Measurements from ENCODE around the gene ZFP37. TPM values are rescaled to one million over a fixed set of nuclear protein-coding genes. Genes with fewer than 3 reads are reported as not detected.

The ZFP37 gene
- total and polyA plus RNA-seq, 2 experiments from 2014 or later: 2.3 to 5.6 TPM

DNA sequence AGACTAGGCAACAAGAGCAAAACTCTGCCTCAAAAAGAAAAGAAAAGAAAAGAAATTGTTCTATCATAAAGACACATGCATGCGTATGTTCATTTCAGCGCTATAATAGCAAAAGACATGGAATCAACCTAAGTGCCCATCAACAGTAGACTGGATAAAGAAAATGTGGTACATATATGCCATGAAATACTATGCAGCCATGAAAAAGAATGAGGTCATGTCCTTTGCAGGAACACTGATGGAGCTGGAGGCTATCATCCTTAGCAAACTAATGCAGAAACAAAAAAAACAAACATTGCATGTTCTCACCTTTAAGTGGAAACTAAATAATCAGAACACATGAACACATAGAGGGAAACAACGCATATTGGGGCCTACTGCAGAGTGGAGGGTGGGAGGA lies 38.3 kb downstream of the ZFP37 start:
- no peak overlapping the region for H3K4me3 Mint-ChIP-seq
- Histone ChIP-seq H2AFZ (no peak overlapping the region), H4K20me1 (replicated peaks; ENCODE audit: insufficient read depth) (no peaks in the 10 kb centered on the region), H3K4me3 (no peak overlapping the region), H3K27ac (ENCODE audit: low read depth) (no peak overlapping the region), H3K36me3 (ENCODE audit: insufficient read depth) (no peaks in the 10 kb centered on the region), H3F3A (replicated peaks; ENCODE audit: low read depth) (no peaks in the 10 kb centered on the region), H3K27me3 (ENCODE audit: insufficient read depth) (no peaks in the 10 kb centered on the region), H3K9me2 (ENCODE audit: insufficient read depth) (peaks cover 4% of the 10 kb centered on the region; the same call in 1 of the 2 replicates), H3K4me1 (ENCODE audit: insufficient read depth) (no peaks in the 10 kb centered on the region), H3K4me2 (no peak overlapping the region), H3K79me2 (replicated peaks; ENCODE audit: insufficient read depth) (no peaks in the 10 kb centered on the region)
- TF ChIP-seq, protein P1, sequence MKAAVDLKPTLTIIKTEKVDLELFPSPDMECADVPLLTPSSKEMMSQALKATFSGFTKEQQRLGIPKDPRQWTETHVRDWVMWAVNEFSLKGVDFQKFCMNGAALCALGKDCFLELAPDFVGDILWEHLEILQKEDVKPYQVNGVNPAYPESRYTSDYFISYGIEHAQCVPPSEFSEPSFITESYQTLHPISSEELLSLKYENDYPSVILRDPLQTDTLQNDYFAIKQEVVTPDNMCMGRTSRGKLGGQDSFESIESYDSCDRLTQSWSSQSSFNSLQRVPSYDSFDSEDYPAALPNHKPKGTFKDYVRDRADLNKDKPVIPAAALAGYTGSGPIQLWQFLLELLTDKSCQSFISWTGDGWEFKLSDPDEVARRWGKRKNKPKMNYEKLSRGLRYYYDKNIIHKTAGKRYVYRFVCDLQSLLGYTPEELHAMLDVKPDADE (IDR thresholded peaks at IDR 0.05): no peak
- TF ChIP-seq CREB1 (CRISPR knock-in tag; IDR thresholded peaks at IDR 0.05; ENCODE audit: low read depth) (no peak), EZH2 (IDR thresholded peaks at IDR 0.05; ENCODE audit: low read depth, unreplicated experiment) (no peak)
- no peak overlapping the region for H3K27ac Mint-ChIP-seq
- H3K4me1 Mint-ChIP-seq: no peaks in the 10 kb centered on the region
- peaks cover 75% of the 10 kb centered on the region for H3K9me3 Mint-ChIP-seq
- H3K36me3 Mint-ChIP-seq (ENCODE audit: low read depth): peaks cover 3% of the 10 kb centered on the region; the same call in 1 of the 3 replicates
- DNase-seq (ENCODE audit: low spot score): no peak
- ATAC-seq: no peak
- H3K27me3 Mint-ChIP-seq (ENCODE audit: insufficient read depth, low read depth, poor library complexity): no peaks in the 10 kb centered on the region

DNA sequence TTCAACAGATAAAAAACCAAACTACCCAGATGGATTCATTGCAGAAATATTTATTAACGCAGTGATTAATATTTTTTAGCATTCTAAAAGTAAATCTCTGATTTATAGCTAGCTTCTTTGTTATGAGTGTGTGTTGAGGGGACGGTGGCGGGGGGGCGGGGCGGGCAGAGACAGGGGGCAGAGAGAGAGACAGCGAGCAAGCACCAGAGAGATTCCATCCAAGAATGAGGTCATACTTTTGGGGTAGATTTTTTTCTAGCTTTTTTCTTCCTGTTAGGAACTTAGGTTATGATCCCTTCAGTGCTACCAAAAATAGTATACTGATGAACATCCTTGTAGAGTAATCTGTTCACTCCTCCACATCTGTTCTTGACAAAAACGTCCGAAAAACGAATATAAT lies 44.0 kb downstream of the ZFP37 start:
- H3K9me3 Mint-ChIP-seq: peaks cover 53% of the 10 kb centered on the region
- peaks cover 39% of the 10 kb centered on the region for H3K36me3 Mint-ChIP-seq (ENCODE audit: low read depth)
- ATAC-seq (peak; percentile 17; the same call in 1 of the 3 replicates), DNase-seq (ENCODE audit: low spot score) (peak; percentile 24)
- peaks cover 2% of the 10 kb centered on the region for H3K27me3 Mint-ChIP-seq (ENCODE audit: insufficient read depth, low read depth, poor library complexity)
- H3K27ac Mint-ChIP-seq: no peak overlapping the region
- peak overlapping the region; percentile 66 for H3K4me3 ChIP-seq
- H3K4me1 ChIP-seq (ENCODE audit: insufficient read depth): peaks cover 5% of the 10 kb centered on the region; the same call in 1 of the 2 replicates
- TF ChIP-seq ZNF331 (CRISPR knock-in tag; IDR thresholded peaks at IDR 0.05; ENCODE audit: low read depth): no peak
- no peak for TF ChIP-seq EZH2phosphoT487 (IDR thresholded peaks at IDR 0.05; ENCODE audit: unreplicated experiment)
- TF ChIP-seq NANOG (IDR thresholded peaks at IDR 0.05; ENCODE audit: borderline replicate concordance): no peak
- no peak for TF ChIP-seq STAT1 (IDR thresholded peaks at IDR 0.05; ENCODE audit: unreplicated experiment)
- TF ChIP-seq CREB1 (CRISPR knock-in tag; IDR thresholded peaks at IDR 0.05; ENCODE audit: low read depth): no peak
- TF ChIP-seq ZNF114 (CRISPR knock-in tag; IDR thresholded peaks at IDR 0.05): no peak
- no peak for TF ChIP-seq EZH2 (IDR thresholded peaks at IDR 0.05; ENCODE audit: low read depth, unreplicated experiment)
- TF ChIP-seq, protein P2, sequence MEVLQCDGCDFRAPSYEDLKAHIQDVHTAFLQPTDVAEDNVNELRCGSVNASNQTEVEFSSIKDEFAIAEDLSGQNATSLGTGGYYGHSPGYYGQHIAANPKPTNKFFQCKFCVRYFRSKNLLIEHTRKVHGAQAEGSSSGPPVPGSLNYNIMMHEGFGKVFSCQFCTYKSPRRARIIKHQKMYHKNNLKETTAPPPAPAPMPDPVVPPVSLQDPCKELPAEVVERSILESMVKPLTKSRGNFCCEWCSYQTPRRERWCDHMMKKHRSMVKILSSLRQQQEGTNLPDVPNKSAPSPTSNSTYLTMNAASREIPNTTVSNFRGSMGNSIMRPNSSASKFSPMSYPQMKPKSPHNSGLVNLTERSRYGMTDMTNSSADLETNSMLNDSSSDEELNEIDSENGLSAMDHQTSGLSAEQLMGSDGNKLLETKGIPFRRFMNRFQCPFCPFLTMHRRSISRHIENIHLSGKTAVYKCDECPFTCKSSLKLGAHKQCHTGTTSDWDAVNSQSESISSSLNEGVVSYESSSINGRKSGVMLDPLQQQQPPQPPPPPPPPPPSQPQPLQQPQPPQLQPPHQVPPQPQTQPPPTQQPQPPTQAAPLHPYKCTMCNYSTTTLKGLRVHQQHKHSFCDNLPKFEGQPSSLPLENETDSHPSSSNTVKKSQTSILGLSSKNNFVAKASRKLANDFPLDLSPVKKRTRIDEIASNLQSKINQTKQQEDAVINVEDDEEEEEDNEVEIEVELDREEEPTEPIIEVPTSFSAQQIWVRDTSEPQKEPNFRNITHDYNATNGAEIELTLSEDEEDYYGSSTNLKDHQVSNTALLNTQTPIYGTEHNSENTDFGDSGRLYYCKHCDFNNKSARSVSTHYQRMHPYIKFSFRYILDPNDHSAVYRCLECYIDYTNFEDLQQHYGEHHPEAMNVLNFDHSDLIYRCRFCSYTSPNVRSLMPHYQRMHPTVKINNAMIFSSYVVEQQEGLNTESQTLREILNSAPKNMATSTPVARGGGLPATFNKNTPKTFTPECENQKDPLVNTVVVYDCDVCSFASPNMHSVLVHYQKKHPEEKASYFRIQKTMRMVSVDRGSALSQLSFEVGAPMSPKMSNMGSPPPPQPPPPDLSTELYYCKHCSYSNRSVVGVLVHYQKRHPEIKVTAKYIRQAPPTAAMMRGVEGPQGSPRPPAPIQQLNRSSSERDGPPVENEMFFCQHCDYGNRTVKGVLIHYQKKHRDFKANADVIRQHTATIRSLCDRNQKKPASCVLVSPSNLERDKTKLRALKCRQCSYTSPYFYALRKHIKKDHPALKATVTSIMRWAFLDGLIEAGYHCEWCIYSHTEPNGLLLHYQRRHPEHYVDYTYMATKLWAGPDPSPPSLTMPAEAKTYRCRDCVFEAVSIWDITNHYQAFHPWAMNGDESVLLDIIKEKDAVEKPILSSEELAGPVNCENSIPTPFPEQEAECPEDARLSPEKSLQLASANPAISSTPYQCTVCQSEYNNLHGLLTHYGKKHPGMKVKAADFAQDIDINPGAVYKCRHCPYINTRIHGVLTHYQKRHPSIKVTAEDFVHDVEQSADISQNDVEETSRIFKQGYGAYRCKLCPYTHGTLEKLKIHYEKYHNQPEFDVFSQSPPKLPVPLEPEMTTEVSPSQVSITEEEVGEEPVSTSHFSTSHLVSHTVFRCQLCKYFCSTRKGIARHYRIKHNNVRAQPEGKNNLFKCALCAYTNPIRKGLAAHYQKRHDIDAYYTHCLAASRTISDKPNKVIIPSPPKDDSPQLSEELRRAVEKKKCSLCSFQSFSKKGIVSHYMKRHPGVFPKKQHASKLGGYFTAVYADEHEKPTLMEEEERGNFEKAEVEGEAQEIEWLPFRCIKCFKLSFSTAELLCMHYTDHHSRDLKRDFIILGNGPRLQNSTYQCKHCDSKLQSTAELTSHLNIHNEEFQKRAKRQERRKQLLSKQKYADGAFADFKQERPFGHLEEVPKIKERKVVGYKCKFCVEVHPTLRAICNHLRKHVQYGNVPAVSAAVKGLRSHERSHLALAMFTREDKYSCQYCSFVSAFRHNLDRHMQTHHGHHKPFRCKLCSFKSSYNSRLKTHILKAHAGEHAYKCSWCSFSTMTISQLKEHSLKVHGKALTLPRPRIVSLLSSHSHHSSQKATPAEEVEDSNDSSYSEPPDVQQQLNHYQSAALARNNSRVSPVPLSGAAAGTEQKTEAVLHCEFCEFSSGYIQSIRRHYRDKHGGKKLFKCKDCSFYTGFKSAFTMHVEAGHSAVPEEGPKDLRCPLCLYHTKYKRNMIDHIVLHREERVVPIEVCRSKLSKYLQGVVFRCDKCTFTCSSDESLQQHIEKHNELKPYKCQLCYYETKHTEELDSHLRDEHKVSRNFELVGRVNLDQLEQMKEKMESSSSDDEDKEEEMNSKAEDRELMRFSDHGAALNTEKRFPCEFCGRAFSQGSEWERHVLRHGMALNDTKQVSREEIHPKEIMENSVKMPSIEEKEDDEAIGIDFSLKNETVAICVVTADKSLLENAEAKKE (CRISPR knock-in tag; IDR thresholded peaks at IDR 0.05): no peak
- no peaks in the 10 kb centered on the region for H3K27me3 ChIP-seq (ENCODE audit: insufficient read depth)
- no peaks in the 10 kb centered on the region for H4K20me1 ChIP-seq (replicated peaks; ENCODE audit: insufficient read depth)
- no peaks in the 10 kb centered on the region for H3K36me3 ChIP-seq (ENCODE audit: insufficient read depth)
- H2AFZ ChIP-seq: peak overlapping the region; percentile 23; the same call in 1 of the 2 replicates
- no peak overlapping the region for H3K27ac ChIP-seq (ENCODE audit: low read depth)
- H3K4me3 Mint-ChIP-seq: peak overlapping the region; percentile 94
- H3K9me2 ChIP-seq (ENCODE audit: insufficient read depth): 0 out of 2 replicates have a peak, but pooled peaks cover 2% of the 10 kb centered on the region
- no peaks in the 10 kb centered on the region for H3F3A ChIP-seq (replicated peaks; ENCODE audit: low read depth)
- H3K4me1 Mint-ChIP-seq: peaks cover 5% of the 10 kb centered on the region; the same call in 2 of the 3 replicates
- peak overlapping the region; percentile 76 for H3K4me2 ChIP-seq
- H3K79me2 ChIP-seq (replicated peaks; ENCODE audit: insufficient read depth): no peaks in the 10 kb centered on the region; the same call in 1 of the 2 replicates

All from GM23338 (cell line).